Occipital lobe (tissue), 1 donor: ENCODE results near the gene CHSY1. TPM values are rescaled to one million over a fixed set of nuclear protein-coding genes. Genes with fewer than 3 reads are reported as not detected.

Source experiments
- total RNA-seq: library from RNA; depleted of rRNA; stranded (reverse); fragments of >200 nt; gene quantifications from one replicate; pipeline ENCODE4 v1.2.3, GENCODE V29; 2014

The CHSY1 gene
- total RNA-seq, 1 donor from 2014 or later = 23.9 TPM

Other genes with a start within 250 kb of the CHSY1 start
- 40.1 TPM for gene SELENOS, start 25.4 kb upstream of the CHSY1 start, total RNA-seq
- gene SNRPA1, start 43.2 kb upstream of the CHSY1 start, total RNA-seq = 15.0 TPM
- 15.4 TPM for gene PCSK6, start 237.7 kb upstream of the CHSY1 start, total RNA-seq